PC-9 (cell line): ENCODE results near the gene LONP1.

Experiments used
- EZH2 ChIP-seq: fragments of 200-600 bp; sonication (generic); IDR thresholded peaks from 2 replicates; pipeline ENCODE4 v1.8.0; 2017; ENCODE audit warnings: antibody characterized with exemption, low read depth
- TF ChIP-seq, protein P1 (sequence below): fragments of 200-600 bp; sonication (generic); conservative IDR thresholded peaks from 2 replicates; pipeline ENCODE4 v1.6.1; 2017; ENCODE audit warnings: mixed run types, antibody characterized with exemption, mild to moderate bottlenecking, moderate library complexity

DNA sequence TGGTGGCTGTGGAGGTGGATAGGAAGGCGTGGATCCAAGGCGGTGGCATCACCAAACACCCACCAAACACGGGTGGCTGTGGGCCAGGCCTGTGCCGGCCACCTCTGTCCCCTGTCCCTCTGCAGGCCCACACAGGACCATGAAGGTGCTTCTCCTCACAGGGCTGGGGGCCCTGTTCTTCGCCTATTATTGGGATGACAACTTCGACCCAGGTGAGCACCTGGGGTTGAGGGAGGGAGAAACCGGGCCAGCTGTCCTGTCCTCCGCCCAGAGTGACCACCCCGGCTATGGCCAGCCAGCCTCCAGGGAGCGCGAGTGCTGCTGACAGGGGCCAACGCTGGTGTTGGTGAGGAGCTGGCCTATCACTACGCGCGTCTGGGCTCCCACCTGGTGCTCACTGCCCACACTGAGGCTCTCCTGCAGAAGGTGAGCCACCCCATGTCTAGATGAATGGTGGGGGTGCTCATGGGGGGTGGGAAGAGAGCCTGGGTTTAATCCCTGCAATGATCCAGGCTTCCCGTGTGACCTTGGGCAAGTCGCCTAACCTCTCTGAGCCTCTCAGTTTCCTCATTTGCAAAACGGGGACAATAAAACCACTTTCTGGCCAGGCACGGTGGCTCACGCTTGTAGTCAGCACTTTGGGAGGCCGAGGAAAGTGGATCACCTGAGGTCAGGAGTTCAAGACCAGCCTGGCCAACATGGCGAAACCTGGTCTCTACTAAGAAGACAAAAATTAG is 35.1 kb downstream of the LONP1 start:
- TF ChIP-seq, protein P1, sequence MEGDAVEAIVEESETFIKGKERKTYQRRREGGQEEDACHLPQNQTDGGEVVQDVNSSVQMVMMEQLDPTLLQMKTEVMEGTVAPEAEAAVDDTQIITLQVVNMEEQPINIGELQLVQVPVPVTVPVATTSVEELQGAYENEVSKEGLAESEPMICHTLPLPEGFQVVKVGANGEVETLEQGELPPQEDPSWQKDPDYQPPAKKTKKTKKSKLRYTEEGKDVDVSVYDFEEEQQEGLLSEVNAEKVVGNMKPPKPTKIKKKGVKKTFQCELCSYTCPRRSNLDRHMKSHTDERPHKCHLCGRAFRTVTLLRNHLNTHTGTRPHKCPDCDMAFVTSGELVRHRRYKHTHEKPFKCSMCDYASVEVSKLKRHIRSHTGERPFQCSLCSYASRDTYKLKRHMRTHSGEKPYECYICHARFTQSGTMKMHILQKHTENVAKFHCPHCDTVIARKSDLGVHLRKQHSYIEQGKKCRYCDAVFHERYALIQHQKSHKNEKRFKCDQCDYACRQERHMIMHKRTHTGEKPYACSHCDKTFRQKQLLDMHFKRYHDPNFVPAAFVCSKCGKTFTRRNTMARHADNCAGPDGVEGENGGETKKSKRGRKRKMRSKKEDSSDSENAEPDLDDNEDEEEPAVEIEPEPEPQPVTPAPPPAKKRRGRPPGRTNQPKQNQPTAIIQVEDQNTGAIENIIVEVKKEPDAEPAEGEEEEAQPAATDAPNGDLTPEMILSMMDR, result no peak
- TF ChIP-seq EZH2, result no peak
